Omental fat pad (tissue), 4 donors: ENCODE results near the gene KRTAP4-16. TPM values are rescaled to one million over a fixed set of nuclear protein-coding genes. Genes with fewer than 3 reads are reported as not detected.
"Not testable (repeated sequence)": the region's sequence is repeated elsewhere in the genome, so short reads cannot be mapped to it uniquely, and the experiment has no call there.

Experiments used
- ATAC-seq: fragments of 150-250 bp; one replicate; pipeline ENCODE4 v1.9.1; 2016; ENCODE audit warnings: mild to moderate bottlenecking, moderate library complexity; ENCODE audit not compliant: low FRiP score
- DNase-seq: peaks from one replicate; pipeline ENCODE4 v3.0.0-alpha.2; 2019; ENCODE audit warnings: low spot score
- CTCF ChIP-seq, 3 donors: fragments of 450-650 bp; IDR thresholded peaks; one replicate each; pipeline ENCODE4 v1.5.1; 2016 to 2017; ENCODE audit warnings: antibody characterized with exemption in 3 of 3, mild to moderate bottlenecking in 3 of 3, moderate library complexity in 2 of 3
- total RNA-seq, 4 donors: library from RNA; depleted of rRNA; stranded (reverse); fragments of >200 nt; gene quantifications; one replicate each; pipeline ENCODE4 v1.1.0, GENCODE V29; 2016

The KRTAP4-16 gene
- total RNA-seq, 4 donors from 2014 or later = not detected

GRCh38 chr17:41144846-41145245 is 42.8 kb upstream of the KRTAP4-16 start:
- ATAC-seq (no peak), DNase-seq (no peak)
- no peak for TF ChIP-seq CTCF (IDR thresholded peaks at IDR 0.05)

- ATAC-seq (no peak), DNase-seq (no peak)
- no peak for TF ChIP-seq CTCF (IDR thresholded peaks at IDR 0.05)
These were observed 39.4 kb upstream of the KRTAP4-16 start for GRCh38 chr17:41141361-41141760.

- ATAC-seq (peak; percentile 66), DNase-seq (no peak)
- no peak for TF ChIP-seq CTCF (IDR thresholded peaks at IDR 0.05)
These were observed 38.5 kb upstream of the KRTAP4-16 start, which contains the start of gene KRTAP4-6 for GRCh38 chr17:41140360-41141131. Gene KRTAP4-6, minus strand, starts transcription at chr17:41140544. Its CDS starts 57 bp downstream, at chr17:41140487.

- not testable (repeated sequence) for DNase-seq, ATAC-seq
These were observed 37.9 kb upstream of the KRTAP4-16 start for GRCh38 chr17:41139865-41140264.

- no peak for TF ChIP-seq CTCF (IDR thresholded peaks at IDR 0.05)
- no peak for ATAC-seq
- no peak for DNase-seq
These were observed 32.1 kb upstream of the KRTAP4-16 start for GRCh38 chr17:41133880-41134735.

- ATAC-seq (no peak), DNase-seq (no peak)
- no peak for TF ChIP-seq CTCF (IDR thresholded peaks at IDR 0.05)
These were observed 30.0 kb upstream of the KRTAP4-16 start for GRCh38 chr17:41131979-41132378.

- ATAC-seq (no peak), DNase-seq (no peak)
- TF ChIP-seq CTCF (IDR thresholded peaks at IDR 0.05) = no peak
These were observed 25.4 kb upstream of the KRTAP4-16 start for GRCh38 chr17:41127371-41127770.
